KMS-11 (cell line): ENCODE data around the gene SLC16A5.

ENCODE experiments used
- H2AFZ ChIP-seq: fragments of 200-600 bp; sonication (generic); 2 replicates; pipeline ENCODE4 v1.6.1; 2016; ENCODE audit warnings: antibody characterized with exemption, mixed run types, low read depth
- H3K27ac ChIP-seq: fragments of 200-600 bp; sonication (generic); 2 replicates; pipeline ENCODE4 v1.6.1; 2016; ENCODE audit warnings: mild to moderate bottlenecking, mixed run types
- H3K27me3 ChIP-seq: fragments of 200-600 bp; sonication (generic); 2 replicates; pipeline ENCODE4 v1.6.1; 2017; ENCODE audit warnings: mild to moderate bottlenecking, low read depth, mixed run types, moderate library complexity; ENCODE audit not compliant: insufficient read depth
- H3K36me3 ChIP-seq: fragments of 200-600 bp; sonication (generic); 2 replicates; pipeline ENCODE4 v1.6.1; 2017; ENCODE audit warnings: mild to moderate bottlenecking, mixed run types; ENCODE audit not compliant: insufficient read depth
- H3K4me1 ChIP-seq: fragments of 200-600 bp; sonication (generic); 2 replicates; pipeline ENCODE4 v1.6.1; 2016; ENCODE audit warnings: mild to moderate bottlenecking, low read depth, mixed run types; ENCODE audit not compliant: poor library complexity, severe bottlenecking
- H3K4me2 ChIP-seq: fragments of 200-600 bp; sonication (generic); 2 replicates; pipeline ENCODE4 v1.7.0; 2016; ENCODE audit warnings: mild to moderate bottlenecking, mixed run types
- H3K4me3 ChIP-seq: fragments of 200-600 bp; sonication (generic); IDR thresholded peaks from 2 replicates; pipeline ENCODE4 v1.6.1; 2017; ENCODE audit warnings: low read depth, low read length, mixed read lengths; ENCODE audit not compliant: insufficient read depth
- H3K79me2 ChIP-seq: fragments of 200-600 bp; sonication (generic); 2 replicates; pipeline ENCODE4 v1.6.1; 2016; ENCODE audit warnings: low read depth, mixed run types; ENCODE audit not compliant: insufficient read depth
- H3K9ac ChIP-seq: fragments of 200-600 bp; sonication (generic); 2 replicates; pipeline ENCODE4 v1.6.1; 2016; ENCODE audit warnings: mild to moderate bottlenecking, mixed run types
- H4K20me1 ChIP-seq: fragments of 200-600 bp; sonication (generic); 2 replicates; pipeline ENCODE4 v1.6.1; 2016; ENCODE audit warnings: mild to moderate bottlenecking, mixed run types; ENCODE audit not compliant: insufficient read depth
- TF ChIP-seq, protein P1 (sequence below): fragments of 200-600 bp; sonication (generic); conservative IDR thresholded peaks from 2 replicates; pipeline ENCODE4 v1.6.1; 2017; ENCODE audit warnings: low read depth, mild to moderate bottlenecking, antibody characterized with exemption, low read length, moderate library complexity, mixed read lengths

Gene SLC16A5

DNA sequence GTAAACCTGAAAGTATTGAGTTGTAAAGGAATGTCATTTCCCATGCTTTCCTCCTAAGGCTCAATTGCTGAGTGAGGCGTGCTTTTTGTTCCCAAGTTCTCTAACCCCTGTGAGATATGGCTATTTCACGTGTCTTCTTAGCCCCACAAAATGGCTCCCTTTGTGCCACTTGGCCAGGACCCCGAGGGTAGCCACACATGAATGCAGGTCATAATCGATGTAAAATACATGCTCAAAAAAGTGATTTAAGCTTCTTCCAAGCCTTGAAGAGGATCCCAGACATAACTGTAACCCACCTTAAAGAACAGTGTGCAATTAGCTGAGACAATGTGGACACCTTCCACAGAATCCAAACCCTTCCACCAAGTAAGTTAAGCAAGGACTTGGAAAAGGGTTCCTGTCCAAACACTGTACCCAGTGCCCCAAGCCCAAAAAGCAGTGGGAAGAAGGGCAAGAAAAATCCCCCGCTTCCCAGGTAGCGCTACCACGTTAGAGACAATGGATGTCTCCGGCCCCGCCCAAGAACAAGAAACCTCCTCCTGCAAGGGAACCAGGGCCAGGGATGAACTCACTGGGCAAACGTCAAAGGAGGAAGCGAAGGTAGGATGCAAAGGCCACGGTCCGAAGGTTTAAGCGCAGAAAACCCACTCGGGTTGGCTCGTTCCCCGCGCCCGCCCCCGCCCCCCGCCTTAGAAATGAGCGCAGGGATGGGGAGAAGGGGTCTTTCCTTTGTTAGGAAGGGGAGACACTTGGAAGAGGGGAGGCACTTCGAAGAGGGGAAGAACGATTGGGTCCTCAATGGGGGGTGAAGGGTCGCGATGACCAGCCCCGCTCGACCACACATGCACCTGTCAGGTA, 65.4 kb downstream of the SLC16A5 start:
- Histone ChIP-seq H2AFZ (peak overlapping the region; percentile 38; the same call in 1 of the 2 replicates), H3K27me3 (no peaks in the 10 kb centered on the region), H3K79me2 (peaks cover 61% of the 10 kb centered on the region), H3K4me2 (peak overlapping the region; percentile 83), H3K9ac (peak overlapping the region; percentile 78), H4K20me1 (peaks cover 5% of the 10 kb centered on the region), H3K4me3 (peak overlapping the region; percentile 25), H3K4me1 (peaks cover 39% of the 10 kb centered on the region), H3K27ac (peak overlapping the region; percentile 50; the same call in 1 of the 2 replicates), H3K36me3 (peaks cover 3% of the 10 kb centered on the region; the same call in 1 of the 2 replicates)
- TF ChIP-seq, protein P1, sequence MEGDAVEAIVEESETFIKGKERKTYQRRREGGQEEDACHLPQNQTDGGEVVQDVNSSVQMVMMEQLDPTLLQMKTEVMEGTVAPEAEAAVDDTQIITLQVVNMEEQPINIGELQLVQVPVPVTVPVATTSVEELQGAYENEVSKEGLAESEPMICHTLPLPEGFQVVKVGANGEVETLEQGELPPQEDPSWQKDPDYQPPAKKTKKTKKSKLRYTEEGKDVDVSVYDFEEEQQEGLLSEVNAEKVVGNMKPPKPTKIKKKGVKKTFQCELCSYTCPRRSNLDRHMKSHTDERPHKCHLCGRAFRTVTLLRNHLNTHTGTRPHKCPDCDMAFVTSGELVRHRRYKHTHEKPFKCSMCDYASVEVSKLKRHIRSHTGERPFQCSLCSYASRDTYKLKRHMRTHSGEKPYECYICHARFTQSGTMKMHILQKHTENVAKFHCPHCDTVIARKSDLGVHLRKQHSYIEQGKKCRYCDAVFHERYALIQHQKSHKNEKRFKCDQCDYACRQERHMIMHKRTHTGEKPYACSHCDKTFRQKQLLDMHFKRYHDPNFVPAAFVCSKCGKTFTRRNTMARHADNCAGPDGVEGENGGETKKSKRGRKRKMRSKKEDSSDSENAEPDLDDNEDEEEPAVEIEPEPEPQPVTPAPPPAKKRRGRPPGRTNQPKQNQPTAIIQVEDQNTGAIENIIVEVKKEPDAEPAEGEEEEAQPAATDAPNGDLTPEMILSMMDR: no peak

DNA sequence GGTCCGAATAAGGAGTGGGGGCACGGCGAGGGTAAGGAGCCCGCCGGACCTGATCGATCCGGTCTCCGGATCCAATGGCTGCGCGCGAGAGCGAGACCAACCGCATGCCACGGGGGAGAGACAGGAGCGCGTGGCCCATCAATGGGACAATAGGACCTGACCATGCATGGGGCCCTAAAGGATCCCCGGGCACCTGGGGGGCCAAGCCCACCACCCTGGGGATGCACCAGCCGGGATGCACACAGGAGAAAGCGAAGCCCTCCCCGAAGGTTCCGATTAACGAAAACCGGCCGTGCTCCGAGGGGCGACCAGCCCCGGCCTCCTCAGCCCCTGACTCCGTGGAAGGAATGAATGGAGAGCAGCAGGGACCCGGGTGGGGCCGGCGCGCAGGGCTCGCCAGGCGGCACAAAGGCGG, 66.0 kb downstream of the SLC16A5 start:
- Histone ChIP-seq H3K9ac (peak overlapping the region; percentile 78), H3K79me2 (peaks cover 55% of the 10 kb centered on the region), H3K27ac (peak overlapping the region; percentile 50), H3K4me3 (peak overlapping the region; percentile 8), H3K27me3 (no peaks in the 10 kb centered on the region), H3K4me2 (peak overlapping the region; percentile 83), H2AFZ (peak overlapping the region; percentile 38), H3K4me1 (peaks cover 37% of the 10 kb centered on the region), H4K20me1 (peaks cover 3% of the 10 kb centered on the region), H3K36me3 (no peaks in the 10 kb centered on the region)
- TF ChIP-seq, protein P1: no peak

DNA sequence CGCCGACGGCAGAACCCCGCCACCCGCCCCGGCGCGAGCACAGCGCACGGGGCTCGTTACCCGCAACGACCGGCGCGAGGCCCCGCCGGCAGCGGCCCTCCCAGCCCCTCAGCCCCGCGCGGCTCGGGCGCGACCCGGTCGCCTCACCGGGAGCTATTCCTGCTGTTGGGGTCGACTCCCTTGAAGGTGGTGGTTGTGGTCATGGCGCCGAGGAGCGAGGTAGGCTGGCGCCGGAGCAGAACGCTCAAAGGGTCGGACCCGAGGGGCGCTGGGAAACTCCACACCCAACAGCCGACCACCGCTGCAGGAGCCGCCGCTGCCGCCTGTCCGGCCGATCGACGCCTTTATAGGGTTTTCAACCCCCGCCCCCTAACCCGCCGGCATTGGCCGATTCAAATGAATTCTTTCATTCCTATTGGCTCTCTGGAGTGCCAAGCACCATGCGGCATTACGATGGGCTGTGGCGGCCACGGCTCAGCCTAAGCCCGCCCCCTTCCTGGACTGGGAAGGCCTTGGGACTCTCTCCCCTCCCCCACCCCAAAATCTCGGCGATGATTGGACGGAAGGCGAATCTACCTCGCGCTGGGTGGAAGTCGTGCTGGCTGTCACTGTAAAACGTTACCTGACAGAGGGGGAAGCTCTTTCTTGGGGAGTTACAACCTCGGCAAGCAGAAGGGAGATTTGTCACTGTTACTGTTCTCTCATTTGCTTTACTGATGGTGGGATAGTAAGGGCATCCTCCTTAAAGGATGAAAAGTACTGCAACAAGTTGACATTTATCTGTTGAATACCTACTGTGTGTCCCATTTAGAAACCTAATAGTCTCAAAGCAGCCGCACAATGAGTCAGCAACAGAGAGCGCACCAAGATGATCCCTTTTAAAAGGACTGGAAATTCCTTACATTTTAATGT, 66.7 kb downstream of the SLC16A5 start, which contains the start of gene JPT1:
Gene JPT1, minus strand, starts transcription at position 318 of the 912 bp plus-strand sequence. Its CDS starts 115 bp downstream, at position 203.
- Histone ChIP-seq H3K4me1 (peaks cover 34% of the 10 kb centered on the region), H4K20me1 (no peaks in the 10 kb centered on the region; the same call in 1 of the 2 replicates), H3K4me2 (peak within 1 kb of the TSS; percentile 83), H2AFZ (peak within 1 kb of the TSS; percentile 38), H3K36me3 (no peaks in the 10 kb centered on the region), H3K79me2 (peaks cover 48% of the 10 kb centered on the region), H3K9ac (peak within 1 kb of the TSS; percentile 78), H3K27ac (peak within 1 kb of the TSS; percentile 50), H3K27me3 (no peaks in the 10 kb centered on the region), H3K4me3 (peak within 1 kb of the TSS; percentile 25)
- TF ChIP-seq, protein P1: no peak

DNA sequence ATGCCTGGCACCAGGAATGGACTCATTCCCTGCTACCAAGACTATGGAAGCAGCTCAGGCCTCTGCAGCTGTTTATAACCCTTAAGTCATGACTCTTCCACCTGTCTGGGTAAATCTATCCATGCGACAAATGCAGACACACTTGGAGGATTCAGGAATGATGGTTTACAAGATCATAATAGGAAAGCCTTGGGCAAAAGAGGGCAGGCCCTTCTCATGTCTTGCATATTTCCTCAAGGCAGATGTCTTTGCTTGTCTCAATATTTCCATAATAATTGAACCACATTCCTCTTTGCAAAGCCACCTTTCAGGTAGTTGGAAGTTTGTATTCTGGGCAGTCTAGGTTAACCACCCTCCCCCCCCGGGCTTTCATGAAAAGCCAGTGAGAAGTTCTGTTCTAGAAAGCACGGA, 67.4 kb downstream of the SLC16A5 start:
- TF ChIP-seq, protein P1: no peak

More for the DNA sequence above, 67.4 kb downstream of the SLC16A5 start:
- peak overlapping the region; percentile 37; the same call in 1 of the 2 replicates for H3K27ac ChIP-seq
- H4K20me1 ChIP-seq: no peaks in the 10 kb centered on the region; the same call in 1 of the 2 replicates
- no peaks in the 10 kb centered on the region for H3K36me3 ChIP-seq
- H3K4me2 ChIP-seq: peak overlapping the region; percentile 55
- peak overlapping the region; percentile 78; the same call in 1 of the 2 replicates for H3K9ac ChIP-seq
- H3K79me2 ChIP-seq: peaks cover 41% of the 10 kb centered on the region
- peaks cover 32% of the 10 kb centered on the region for H3K4me1 ChIP-seq
- no peaks in the 10 kb centered on the region for H3K27me3 ChIP-seq
- H3K4me3 ChIP-seq: no peak overlapping the region
- H2AFZ ChIP-seq: peak overlapping the region; percentile 23; the same call in 1 of the 2 replicates
